Gastrocnemius medialis (tissue), 4 donors: ENCODE results near the gene CYTH3. TPM values are rescaled to one million over a fixed set of nuclear protein-coding genes. Genes with fewer than 3 reads are reported as not detected.

Experiments used
- ATAC-seq, 2 donors: fragments of 150-250 bp; one replicate each; pipeline ENCODE4 v1.9.1; 2016
- DNase-seq, 2 donors: peaks; one replicate each; pipeline ENCODE4 v3.0.0-alpha.2; 2019
- H3K27ac ChIP-seq, 4 donors: fragments of 200-600 bp; sonication (generic); 1 replicate in 1 of 4; 2 replicates in 3 of 4; pipeline ENCODE4 v1.5.1; 2016 to 2018; ENCODE audit warnings: mild to moderate bottlenecking in 2 of 4, moderate library complexity in 1 of 4
- H3K27me3 ChIP-seq, 3 donors: fragments of 200-600 bp; sonication (generic) in 2 of 3; 1 replicate in 1 of 3; 2 replicates in 2 of 3; pipeline versions ENCODE4 v1.5.1 to v1.6.0; 2016 to 2019; ENCODE audit warnings: mild to moderate bottlenecking in 1 of 3, moderate library complexity in 1 of 3
- H3K36me3 ChIP-seq, 2 donors: fragments of 200-600 bp; sonication (generic) in 1 of 2; one replicate each; pipeline ENCODE4 v1.5.1; 2017 to 2018
- H3K4me1 ChIP-seq, 2 donors: fragments of 200-600 bp; sonication (generic) in 1 of 2; one replicate each; pipeline ENCODE4 v1.5.1; 2016 to 2017; ENCODE audit warnings: mild to moderate bottlenecking in 2 of 2
- H3K4me3 ChIP-seq, 4 donors: fragments of 200-600 bp; sonication (generic) in 3 of 4; 1 replicate in 1 of 4; 2 replicates in 3 of 4; pipeline ENCODE4 v1.5.1; 2016 to 2019; ENCODE audit warnings: mild to moderate bottlenecking in 2 of 4
- H3K9me3 ChIP-seq, 3 donors: fragments of 200-600 bp; sonication (generic) in 2 of 3; 1 replicate in 1 of 3; 2 replicates in 2 of 3; pipeline ENCODE4 v1.5.1; 2016 to 2019
- CTCF ChIP-seq, 5 experiments: fragments of 450-650 bp in 3 of 5; fragments of 200-600 bp in 2 of 5; sonication (generic) in 2 of 5; IDR thresholded peaks in 4 of 5; conservative IDR thresholded peaks in 1 of 5; 1 replicate in 4 of 5; 2 replicates in 1 of 5; pipeline ENCODE4 v1.5.1; 2016 to 2019; ENCODE audit warnings: antibody characterized with exemption in 5 of 5, mild to moderate bottlenecking in 3 of 5, moderate library complexity in 3 of 5
- POLR2A ChIP-seq, 2 donors: fragments of 450-650 bp; IDR thresholded peaks; one replicate each; pipeline ENCODE4 v1.6.1; 2017; ENCODE audit warnings: antibody characterized with exemption in 2 of 2, mild to moderate bottlenecking in 2 of 2, moderate library complexity in 2 of 2
- in situ Hi-C, 4 donors: fragments of 200-750 bp; cut with MboI; loops; one replicate each; pipeline versions ENCODE4 v1.15.0 to v1.8.0; 2017; ENCODE audit warnings: low sequenced_read_pairs in 4 of 4
- intact Hi-C: fragments of 100-400 bp; cut with DNase I; formaldehyde crosslinking; loops from one replicate; pipeline ENCODE4 v1.15.1; 2023; ENCODE audit warnings: low total_unique reads
- total RNA-seq, 4 donors: library from RNA; depleted of rRNA; stranded (reverse); fragments of >200 nt; gene quantifications; one replicate each; pipeline versions ENCODE4 v1.1.0 to v1.2.3, GENCODE V29; 2016

CYTH3 gene
- total RNA-seq, 4 donors from 2014 or later = 14.3 to 20.2 (median 16.7) TPM

GRCh38 chr7:6268907-6269306 is 3.5 kb downstream of the CYTH3 start:
- H3K4me1 ChIP-seq = peaks cover 28 to 48% of the 10 kb centered on the region in 2 donors
- intact Hi-C loops = no loop called here
- DNase-seq = no peak
- no peak for TF ChIP-seq CTCF (IDR thresholded peaks at IDR 0.05 in 4 of 5, conservative IDR thresholded peaks at IDR 0.05 in 1 of 5)
- TF ChIP-seq POLR2A (IDR thresholded peaks at IDR 0.05) = no peak
- no peak for ATAC-seq
- H3K27me3 ChIP-seq = no peaks in the 10 kb centered on the region
- H3K9me3 ChIP-seq = no peaks in the 10 kb centered on the region
- peak overlapping the region in 3 of 4 donors; percentile 21 to 53 (median 36) for H3K27ac ChIP-seq
- no peak overlapping the region for H3K4me3 ChIP-seq
- H3K36me3 ChIP-seq = no peaks in the 10 kb centered on the region
- in situ Hi-C loops = no loop called here

GRCh38 chr7:6268023-6268900 is 4.2 kb downstream of the CYTH3 start:
- Histone ChIP-seq H3K9me3 (no peaks in the 10 kb centered on the region), H3K4me1 (peaks cover 27 to 48% of the 10 kb centered on the region in 2 donors)

GRCh38 chr7:6266699-6267098 is 5.7 kb downstream of the CYTH3 start:
- H3K36me3 ChIP-seq = no peaks in the 10 kb centered on the region
- DNase-seq (no peak), ATAC-seq (no peak)
- H3K4me1 ChIP-seq = peaks cover 27 to 48% of the 10 kb centered on the region in 2 donors
- no peaks in the 10 kb centered on the region for H3K9me3 ChIP-seq
- no peak for TF ChIP-seq CTCF (IDR thresholded peaks at IDR 0.05 in 4 of 5, conservative IDR thresholded peaks at IDR 0.05 in 1 of 5)
- no peak for TF ChIP-seq POLR2A (IDR thresholded peaks at IDR 0.05)
- in situ Hi-C loops (no loop called here), intact Hi-C loops (no loop called here)
- no peak overlapping the region for H3K4me3 ChIP-seq
- H3K27me3 ChIP-seq = no peaks in the 10 kb centered on the region
- H3K27ac ChIP-seq = no peak overlapping the region

More at GRCh38 chr7:6268023-6268900, 4.2 kb downstream of the CYTH3 start:
- DNase-seq (no peak), ATAC-seq (no peak)
- no peak overlapping the region for H3K4me3 ChIP-seq
- peak overlapping the region in 3 of 4 donors; percentile 21 to 53 (median 36) for H3K27ac ChIP-seq
- TF ChIP-seq POLR2A (IDR thresholded peaks at IDR 0.05) = no peak
- TF ChIP-seq CTCF (IDR thresholded peaks at IDR 0.05 in 4 of 5, conservative IDR thresholded peaks at IDR 0.05 in 1 of 5) = no peak
- H3K27me3 ChIP-seq = no peaks in the 10 kb centered on the region
- H3K36me3 ChIP-seq = no peaks in the 10 kb centered on the region
- intact Hi-C loops = no loop called here
- in situ Hi-C loops = no loop called here

- Histone ChIP-seq H3K9me3 (no peaks in the 10 kb centered on the region), H3K36me3 (no peaks in the 10 kb centered on the region), H3K4me3 (no peak overlapping the region), H3K4me1 (peaks cover 34 to 50% of the 10 kb centered on the region in 2 donors), H3K27me3 (no peaks in the 10 kb centered on the region), H3K27ac (peak overlapping the region in 2 of 4 donors; percentile 32 to 58)
- no peak for ATAC-seq
- in situ Hi-C loops = no loop called here
- TF ChIP-seq CTCF (IDR thresholded peaks at IDR 0.05 in 4 of 5, conservative IDR thresholded peaks at IDR 0.05 in 1 of 5) (no peak), POLR2A (IDR thresholded peaks at IDR 0.05) (no peak)
- no peak for DNase-seq
- intact Hi-C loops = no loop called here
Measured at GRCh38 chr7:6262221-6262620, 10.2 kb downstream of the CYTH3 start.
